HCT116 (cell line): ENCODE results near the gene MYOM1. TPM values are rescaled to one million over a fixed set of nuclear protein-coding genes. Genes with fewer than 3 reads are reported as not detected.

ENCODE experiments used
- ATAC-seq: fragments of 200-7000 bp; cut with Tn5 transposase; 2 replicates; pipeline ENCODE4 v1.9.1; 2020; ENCODE audit warnings: mild to moderate bottlenecking, moderate library complexity
- BruUV-seq: library from RNA; stranded (reverse); fragments of 400-500 nt; replicated peaks from 2 replicates; lab custom pipeline; 2021; lab: Mats Ljungman, UMichigan
- CTCF ChIA-PET: fragments of 300-600 bp; sonication (Branson Sonifier 250); formaldehyde crosslinking; loops from one replicate; lab custom pipeline; 2021; ENCODE audit warnings: antibody characterized with exemption; lab: Charles Lee
- POLR2A ChIA-PET: fragments of 300-600, 350-600 bp; sonication (Branson Sonifier 250); formaldehyde crosslinking; loops from one replicate; lab custom pipeline; 2021; ENCODE audit warnings: antibody characterized with exemption; lab: Charles Lee
- RAD21 ChIA-PET, 2 experiments: fragments of 300-600 bp; sonication (Branson Sonifier 250); formaldehyde crosslinking; loops; one replicate each; lab custom pipeline; 2023; ENCODE audit warnings: low total read pairs in 2 of 2; ENCODE audit not compliant: uncharacterized antibody in 2 of 2, unreplicated experiment in 2 of 2, low non-redundant PET in 1 of 2; lab: Charles Lee
- DNase-seq: peaks from one replicate; pipeline ENCODE4 v3.0.0-alpha.2; 2010; ENCODE audit warnings: low read depth, low spot score
- H2AFZ ChIP-seq: fragments of 200-600 bp; shearing (Covaris generic), sonication (generic); 2 replicates; pipeline ENCODE4 v1.6.1; 2017; ENCODE audit warnings: low read depth, mixed run types, mixed read lengths, antibody characterized with exemption, low read length; ENCODE audit not compliant: poor library complexity, severe bottlenecking
- H3K27ac ChIP-seq: 2 replicates; pipeline ENCODE4 v1.5.1; 2012; ENCODE audit warnings: low read depth, low read length
- H3K27me3 ChIP-seq: fragments of 200-600 bp; sonication (generic); 2 replicates; pipeline ENCODE4 v1.6.1; 2016; ENCODE audit warnings: mixed run types, low read length, mixed read lengths; ENCODE audit not compliant: insufficient read depth
- H3K36me3 ChIP-seq, 2 experiments: fragments of 200-500 bp in 1 of 2; fragments of 200-600 bp in 1 of 2; sonication (Bioruptor generic) in 1 of 2; sonication (generic) in 1 of 2; 2 replicates each; pipeline versions ENCODE4 v1.5.1 to v1.6.1; 2014 to 2016; ENCODE audit warnings: low read length in 2 of 2, inconsistent platforms in 1 of 2, mixed read lengths in 1 of 2, mixed run types in 1 of 2; ENCODE audit not compliant: insufficient read depth in 2 of 2, control insufficient read depth in 1 of 2
- H3K4me1 ChIP-seq, 2 experiments: fragments of 200-600 bp in 1 of 2; sonication (generic) in 1 of 2; 2 replicates each; pipeline versions ENCODE4 v1.5.1 to v1.6.1; 2012 to 2017; ENCODE audit warnings: low read length in 2 of 2, inconsistent platforms in 1 of 2, mild to moderate bottlenecking in 1 of 2, mixed read lengths in 1 of 2, mixed run types in 1 of 2, moderate library complexity in 1 of 2; ENCODE audit not compliant: insufficient read depth in 2 of 2, control insufficient read depth in 1 of 2
- H3K4me2 ChIP-seq: fragments of 200-600 bp; sonication (generic); 2 replicates; pipeline ENCODE4 v1.6.1; 2017; ENCODE audit warnings: mixed run types, low read length, mixed read lengths
- H3K4me3 ChIP-seq, 2 experiments: fragments of 200-600 bp in 1 of 2; sonication (generic) in 1 of 2; replicated peaks in 1 of 2; 2 replicates each; pipeline ENCODE4 v1.5.1; 2011 to 2016; ENCODE audit warnings: low read length in 2 of 2, control low read depth in 1 of 2, low read depth in 1 of 2, mild to moderate bottlenecking in 1 of 2, mixed read lengths in 1 of 2, mixed run types in 1 of 2
- H3K79me2 ChIP-seq: fragments of 200-600 bp; sonication (generic); 2 replicates; pipeline ENCODE4 v1.6.1; 2017; ENCODE audit warnings: mild to moderate bottlenecking, mixed run types, low read length, moderate library complexity, mixed read lengths; ENCODE audit not compliant: insufficient read depth
- H3K9ac ChIP-seq: fragments of 200-600 bp; sonication (generic); 2 replicates; pipeline ENCODE4 v1.6.1; 2016; ENCODE audit warnings: low read length, mixed read lengths
- H3K9me2 ChIP-seq: fragments of 200-600 bp; sonication (generic), shearing (Covaris generic); 2 replicates; pipeline ENCODE4 v1.6.1; 2017; ENCODE audit warnings: mixed run types, mild to moderate bottlenecking, moderate library complexity; ENCODE audit not compliant: insufficient read depth
- H3K9me3 ChIP-seq, 2 experiments: fragments of 200-500 bp in 1 of 2; fragments of 200-600 bp in 1 of 2; sonication (Bioruptor generic) in 1 of 2; sonication (generic) in 1 of 2; 2 replicates each; pipeline ENCODE4 v1.6.1; 2014 to 2017; ENCODE audit warnings: low read length in 2 of 2, mixed read lengths in 2 of 2, inconsistent platforms in 1 of 2, low read depth in 1 of 2, mild to moderate bottlenecking in 1 of 2, mixed run types in 1 of 2, moderate library complexity in 1 of 2; ENCODE audit not compliant: control insufficient read depth in 1 of 2, insufficient read depth in 1 of 2
- H4K20me1 ChIP-seq: fragments of 200-600 bp; sonication (generic), shearing (Covaris generic); 2 replicates; pipeline ENCODE4 v1.6.1; 2017; ENCODE audit warnings: mixed run types, mild to moderate bottlenecking, moderate library complexity; ENCODE audit not compliant: insufficient read depth
- ATF3 ChIP-seq: IDR thresholded peaks from 2 replicates; pipeline ENCODE4 v1.6.1; 2012
- CEBPB ChIP-seq: IDR thresholded peaks from 2 replicates; pipeline ENCODE4 v1.6.1; 2012; ENCODE audit warnings: low read depth
- FOSL1 ChIP-seq: IDR thresholded peaks from 2 replicates; pipeline ENCODE4 v1.6.1; 2012; ENCODE audit warnings: low read depth
- JUND ChIP-seq: IDR thresholded peaks from 2 replicates; pipeline ENCODE4 v1.6.1; 2012
- POLR2AphosphoS5 ChIP-seq: IDR thresholded peaks from 2 replicates; pipeline ENCODE4 v1.6.1; 2011; ENCODE audit warnings: mild to moderate bottlenecking, low read depth, low read length, moderate library complexity
- REST ChIP-seq: IDR thresholded peaks from 2 replicates; pipeline ENCODE4 v1.6.1; 2012; ENCODE audit warnings: low read depth
- SIN3A ChIP-seq: IDR thresholded peaks from 2 replicates; pipeline ENCODE4 v1.6.1; 2012; ENCODE audit warnings: low read depth
- SP1 ChIP-seq: IDR thresholded peaks from 2 replicates; pipeline ENCODE4 v1.6.1; 2012; ENCODE audit warnings: low read depth
- SRF ChIP-seq: IDR thresholded peaks from 2 replicates; pipeline ENCODE4 v1.6.1; 2012; ENCODE audit warnings: low read depth
- TCF7L2 ChIP-seq: IDR thresholded peaks from 2 replicates; pipeline ENCODE4 v1.7.0; 2011; ENCODE audit warnings: borderline replicate concordance, inconsistent platforms; ENCODE audit not compliant: insufficient read depth, insufficient read length; ENCODE audit errors: extremely low read depth
- ZBTB33 ChIP-seq: IDR thresholded peaks from 2 replicates; pipeline ENCODE4 v1.6.1; 2011; ENCODE audit warnings: mild to moderate bottlenecking, low read length, moderate library complexity; ENCODE audit not compliant: insufficient replicate concordance; ENCODE audit errors: extremely low read depth
- ZFX ChIP-seq: fragments of 450-650 bp; IDR thresholded peaks from 2 replicates; pipeline ENCODE4 v1.6.1; 2017
- ZNF274 ChIP-seq: fragments of 200-500 bp; sonication (Bioruptor generic); IDR thresholded peaks from 2 replicates; pipeline ENCODE4 v1.6.1; 2014; ENCODE audit warnings: mild to moderate bottlenecking, low read depth, low read length, inconsistent platforms
- intact Hi-C: fragments of 100-400 bp; cut with micrococcal nuclease; formaldehyde crosslinking; loops from 2 replicates; pipeline ENCODE4 v1.10.0; 2022
- total RNA-seq: library from RNA; stranded (reverse); gene quantifications from one replicate; pipeline ENCODE4 v1.2.1, GENCODE V29; 2021; ENCODE audit not compliant: unreplicated experiment
- TF ChIP-seq, protein P1 (sequence below): IDR thresholded peaks from 2 replicates; pipeline ENCODE4 v1.6.1; 2012

The MYOM1 gene
- total RNA-seq, 1 experiment from 2014 or later = 0.52 TPM

DNA sequence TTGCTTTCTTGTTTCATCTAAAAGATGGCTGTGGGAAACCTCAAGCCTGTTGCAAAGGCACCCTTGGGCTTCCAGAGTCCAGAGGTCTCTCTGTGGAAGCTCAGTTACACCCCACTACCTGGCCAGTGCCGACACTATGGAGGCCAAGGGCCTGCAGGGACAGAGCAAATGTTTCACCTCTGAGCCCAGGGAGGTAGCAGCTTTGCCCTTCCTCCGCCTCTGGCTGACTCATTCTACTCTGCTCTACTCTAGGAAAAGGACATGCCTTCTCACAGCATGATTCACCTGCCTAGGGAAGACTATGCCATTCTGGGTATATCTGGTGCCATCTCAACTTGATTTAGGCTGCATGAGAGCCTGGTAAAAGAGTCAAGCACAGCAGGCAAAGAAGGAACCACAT is 12.2 kb downstream of the MYOM1 start (continued):
- TF ChIP-seq ATF3 (no peak), POLR2AphosphoS5 (no peak), ZFX (no peak), FOSL1 (peak; percentile 68), ZBTB33 (no peak), SIN3A (no peak), SP1 (peak; percentile 38; the same call in 1 of the 2 replicates), CEBPB (no peak), SRF (no peak)
- TF ChIP-seq, protein P1, sequence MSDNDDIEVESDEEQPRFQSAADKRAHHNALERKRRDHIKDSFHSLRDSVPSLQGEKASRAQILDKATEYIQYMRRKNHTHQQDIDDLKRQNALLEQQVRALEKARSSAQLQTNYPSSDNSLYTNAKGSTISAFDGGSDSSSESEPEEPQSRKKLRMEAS = no peak

DNA sequence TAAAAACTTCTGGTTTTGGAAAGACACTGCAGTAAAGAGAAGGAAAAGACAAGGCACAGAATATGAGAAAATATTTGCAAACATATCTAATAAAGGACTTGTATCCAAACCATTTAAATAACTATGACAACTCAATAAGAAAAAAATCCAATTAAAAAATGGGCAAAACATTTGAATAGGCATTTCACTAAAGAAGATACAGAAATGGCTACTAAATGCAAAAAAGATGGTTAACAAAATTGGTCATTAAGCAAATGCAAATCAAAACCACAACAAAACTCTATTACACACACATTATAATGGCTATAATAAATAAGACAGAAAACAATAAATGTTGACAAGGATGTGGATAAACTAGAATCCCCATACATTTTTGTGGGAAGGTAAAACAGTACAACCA is 14.5 kb downstream of the MYOM1 start:
- no TSS peak for BruUV-seq
- Histone ChIP-seq H2AFZ (no peak overlapping the region), H3K79me2 (no peaks in the 10 kb centered on the region), H3K4me2 (no peak overlapping the region), H3K36me3 (no peaks in the 10 kb centered on the region), H3K4me1 (peaks cover 3 to 22% of the 10 kb centered on the region in 2 experiments; a peak in 3 of 4 replicates), H3K27me3 (no peaks in the 10 kb centered on the region), H3K4me3 (no peak overlapping the region), H3K9me3 (no peaks in the 10 kb centered on the region; a peak in 1 of 4 replicates), H4K20me1 (no peaks in the 10 kb centered on the region), H3K9me2 (no peaks in the 10 kb centered on the region), H3K9ac (no peak overlapping the region), H3K27ac (no peak overlapping the region)
- CTCF ChIA-PET = no interaction called here
- POLR2A ChIA-PET = no interaction called here
- RAD21 ChIA-PET = no interaction called here
- DNase-seq = no peak
- intact Hi-C loops = no loop called here
- no peak for ATAC-seq
- TF ChIP-seq POLR2AphosphoS5 (no peak), ZBTB33 (no peak), SIN3A (no peak), ATF3 (no peak), ZNF274 (no peak), ZFX (no peak), TCF7L2 (no peak), REST (no peak), CEBPB (no peak), JUND (no peak)
- TF ChIP-seq, protein P1 = no peak
